ENCODE results near the gene MYO1A. TPM values are rescaled to one million over a fixed set of nuclear protein-coding genes. Genes with fewer than 3 reads are reported as not detected.

Gene MYO1A
- total and polyA plus RNA-seq, 2 donors from 2014 or later = 0.25 to 0.77 TPM

DNA sequence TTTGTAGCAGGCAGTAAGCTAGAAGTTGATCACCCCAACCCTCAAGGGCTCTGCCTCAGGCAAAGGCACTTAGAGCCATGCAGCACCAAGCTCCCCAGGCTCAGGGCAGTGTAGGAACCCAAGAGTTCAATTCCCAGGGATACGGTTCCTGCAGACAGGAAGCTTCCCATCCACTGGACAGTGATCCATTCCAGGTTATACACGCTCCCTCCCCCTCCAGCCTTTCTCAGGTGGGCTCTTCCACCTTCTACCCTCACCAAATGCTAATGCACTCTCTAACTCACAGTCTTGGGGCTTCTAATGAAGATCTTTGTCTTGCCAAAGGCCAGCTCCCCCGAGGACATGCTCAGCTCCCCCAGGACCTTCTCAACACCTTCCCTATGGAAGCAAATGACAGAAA, 12.7 kb downstream of the MYO1A start:
- no peaks in the 10 kb centered on the region for H3K4me1 ChIP-seq (ENCODE audit: control insufficient read depth in 2 of 3, insufficient read depth in 2 of 3, low read depth in 1 of 3, low read length in 3 of 3)
- no peaks in the 10 kb centered on the region for H3K9me3 ChIP-seq (ENCODE audit: control insufficient read depth in 2 of 3, insufficient read depth in 1 of 3, low read length in 3 of 3)
- H3K4me3 ChIP-seq (ENCODE audit: low read length in 3 of 3) = no peak overlapping the region
- DNase-seq (no peak), FAIRE-seq (no peak)
- intact Hi-C loops (cut with DNase I) = no loop called here
- H3K27me3 ChIP-seq (ENCODE audit: control insufficient read depth, insufficient read depth, low read length) = no peaks in the 10 kb centered on the region
- TF ChIP-seq, protein P1, sequence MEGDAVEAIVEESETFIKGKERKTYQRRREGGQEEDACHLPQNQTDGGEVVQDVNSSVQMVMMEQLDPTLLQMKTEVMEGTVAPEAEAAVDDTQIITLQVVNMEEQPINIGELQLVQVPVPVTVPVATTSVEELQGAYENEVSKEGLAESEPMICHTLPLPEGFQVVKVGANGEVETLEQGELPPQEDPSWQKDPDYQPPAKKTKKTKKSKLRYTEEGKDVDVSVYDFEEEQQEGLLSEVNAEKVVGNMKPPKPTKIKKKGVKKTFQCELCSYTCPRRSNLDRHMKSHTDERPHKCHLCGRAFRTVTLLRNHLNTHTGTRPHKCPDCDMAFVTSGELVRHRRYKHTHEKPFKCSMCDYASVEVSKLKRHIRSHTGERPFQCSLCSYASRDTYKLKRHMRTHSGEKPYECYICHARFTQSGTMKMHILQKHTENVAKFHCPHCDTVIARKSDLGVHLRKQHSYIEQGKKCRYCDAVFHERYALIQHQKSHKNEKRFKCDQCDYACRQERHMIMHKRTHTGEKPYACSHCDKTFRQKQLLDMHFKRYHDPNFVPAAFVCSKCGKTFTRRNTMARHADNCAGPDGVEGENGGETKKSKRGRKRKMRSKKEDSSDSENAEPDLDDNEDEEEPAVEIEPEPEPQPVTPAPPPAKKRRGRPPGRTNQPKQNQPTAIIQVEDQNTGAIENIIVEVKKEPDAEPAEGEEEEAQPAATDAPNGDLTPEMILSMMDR (IDR thresholded peaks at IDR 0.05; ENCODE audit: borderline replicate concordance, extremely low read depth, insufficient read depth) = no peak
- H3K27ac ChIP-seq (ENCODE audit: low read depth in 2 of 2, low read length in 2 of 2) = no peak overlapping the region
- H3K36me3 ChIP-seq (ENCODE audit: control insufficient read depth in 2 of 3, insufficient read depth in 3 of 3, low read length in 3 of 3) = no peaks in the 10 kb centered on the region
- no peak overlapping the region for H3K9ac ChIP-seq (ENCODE audit: low read length in 3 of 3)

DNA sequence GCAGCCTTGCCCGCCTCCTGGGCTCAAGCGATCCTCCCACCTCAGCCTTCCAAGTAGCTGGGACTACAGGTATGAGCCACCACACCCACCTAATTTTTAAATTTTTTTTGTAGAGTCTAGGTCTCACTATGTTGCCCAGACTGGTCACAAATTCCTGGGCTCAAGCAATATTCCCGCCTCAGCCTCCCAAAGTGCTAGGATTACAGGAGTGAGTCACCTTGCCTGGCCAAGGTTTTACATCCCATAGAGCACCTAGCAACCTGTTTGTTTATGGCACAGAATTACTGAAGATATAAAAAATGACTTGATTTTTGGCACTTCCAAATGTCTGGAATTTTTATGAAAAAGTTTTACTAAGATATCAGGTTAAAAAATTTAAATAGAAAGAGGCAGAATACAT, 16.5 kb downstream of the MYO1A start:
- no peak overlapping the region for H3K4me3 ChIP-seq (ENCODE audit: low read length in 3 of 3)
- FAIRE-seq (no peak), DNase-seq (no peak)
- TF ChIP-seq, protein P1 (IDR thresholded peaks at IDR 0.05; ENCODE audit: borderline replicate concordance, extremely low read depth, insufficient read depth) = no peak
- H3K27me3 ChIP-seq (ENCODE audit: control insufficient read depth, insufficient read depth, low read length) = no peaks in the 10 kb centered on the region
- no peak overlapping the region for H3K27ac ChIP-seq (ENCODE audit: low read depth in 2 of 2, low read length in 2 of 2)
- H3K36me3 ChIP-seq (ENCODE audit: control insufficient read depth in 2 of 3, insufficient read depth in 3 of 3, low read length in 3 of 3) = no peaks in the 10 kb centered on the region
- intact Hi-C loops (cut with DNase I) = no loop called here
- H3K9ac ChIP-seq (ENCODE audit: low read length in 3 of 3) = no peak overlapping the region
- no peaks in the 10 kb centered on the region for H3K9me3 ChIP-seq (ENCODE audit: control insufficient read depth in 2 of 3, insufficient read depth in 1 of 3, low read length in 3 of 3)
- H3K4me1 ChIP-seq (ENCODE audit: control insufficient read depth in 2 of 3, insufficient read depth in 2 of 3, low read depth in 1 of 3, low read length in 3 of 3) = no peaks in the 10 kb centered on the region

DNA sequence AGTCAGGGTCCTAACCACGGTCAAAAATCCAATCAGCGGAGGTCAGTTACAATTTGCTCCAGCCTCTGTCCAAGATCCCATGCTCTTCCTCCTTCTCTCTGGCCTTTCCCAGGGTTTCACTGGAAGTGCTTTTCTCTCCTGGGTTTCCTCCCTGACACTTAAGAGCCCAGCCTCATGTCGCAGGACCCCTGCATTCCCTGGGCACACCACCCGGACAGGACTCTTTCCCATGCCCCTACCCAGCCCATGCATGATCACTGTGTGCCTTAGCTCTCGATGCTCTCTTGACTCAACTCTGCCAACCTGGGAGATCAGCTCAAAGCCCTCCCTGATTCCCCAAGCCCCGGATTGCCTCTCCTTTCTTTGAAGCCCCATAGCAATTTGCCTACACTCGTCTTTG, 18.1 kb downstream of the MYO1A start:
- no peak overlapping the region for H3K9ac ChIP-seq (ENCODE audit: low read length in 3 of 3)
- H3K4me1 ChIP-seq (ENCODE audit: control insufficient read depth in 2 of 3, insufficient read depth in 2 of 3, low read depth in 1 of 3, low read length in 3 of 3) = no peaks in the 10 kb centered on the region
- H3K9me3 ChIP-seq (ENCODE audit: control insufficient read depth in 2 of 3, insufficient read depth in 1 of 3, low read length in 3 of 3) = no peaks in the 10 kb centered on the region
- H3K27me3 ChIP-seq (ENCODE audit: control insufficient read depth, insufficient read depth, low read length) = no peaks in the 10 kb centered on the region
- H3K27ac ChIP-seq (ENCODE audit: low read depth in 2 of 2, low read length in 2 of 2) = no peak overlapping the region
- no peak overlapping the region for H3K4me3 ChIP-seq (ENCODE audit: low read length in 3 of 3)
- TF ChIP-seq, protein P1 (IDR thresholded peaks at IDR 0.05; ENCODE audit: borderline replicate concordance, extremely low read depth, insufficient read depth) = no peak
- no peak for DNase-seq
- intact Hi-C loops (cut with DNase I) = no loop called here
- H3K36me3 ChIP-seq (ENCODE audit: control insufficient read depth in 2 of 3, insufficient read depth in 3 of 3, low read length in 3 of 3) = no peaks in the 10 kb centered on the region
- FAIRE-seq = no peak

DNA sequence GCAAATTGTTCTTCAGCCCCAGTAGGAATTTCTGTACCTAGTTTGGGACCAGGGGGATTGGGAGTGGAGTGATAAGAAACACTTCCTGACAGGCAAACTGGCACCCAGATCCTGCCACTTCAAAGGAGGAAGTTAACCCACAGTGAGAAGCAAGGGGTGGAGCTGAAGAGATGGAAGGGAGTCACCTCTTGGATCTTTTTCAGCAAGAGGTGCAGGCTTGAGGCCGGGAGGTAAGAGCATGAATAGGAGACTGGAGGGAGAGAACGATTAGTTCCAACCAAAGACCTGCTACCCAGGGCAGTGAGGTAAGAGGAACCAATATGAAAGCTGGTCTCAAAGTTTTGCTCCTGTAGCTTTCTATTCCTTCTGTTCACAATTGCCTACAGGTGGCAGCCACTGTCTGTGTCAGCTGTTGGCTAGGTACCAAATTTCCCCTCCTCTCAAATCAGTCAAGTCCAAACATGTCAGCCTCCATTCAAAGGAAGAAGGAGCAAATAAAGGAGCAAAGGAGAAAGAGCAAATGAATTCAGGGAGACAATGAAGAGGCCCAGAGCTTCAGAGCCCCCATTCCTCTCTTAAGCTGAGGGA, 18.7 kb downstream of the MYO1A start:
- no peaks in the 10 kb centered on the region for H3K27me3 ChIP-seq (ENCODE audit: control insufficient read depth, insufficient read depth, low read length)
- H3K4me3 ChIP-seq (ENCODE audit: low read length in 3 of 3) = no peak overlapping the region
- FAIRE-seq (no peak), DNase-seq (no peak)
- TF ChIP-seq, protein P1 (IDR thresholded peaks at IDR 0.05; ENCODE audit: borderline replicate concordance, extremely low read depth, insufficient read depth) = no peak
- no peaks in the 10 kb centered on the region for H3K4me1 ChIP-seq (ENCODE audit: control insufficient read depth in 2 of 3, insufficient read depth in 2 of 3, low read depth in 1 of 3, low read length in 3 of 3)
- no peaks in the 10 kb centered on the region for H3K9me3 ChIP-seq (ENCODE audit: control insufficient read depth in 2 of 3, insufficient read depth in 1 of 3, low read length in 3 of 3)
- H3K27ac ChIP-seq (ENCODE audit: low read depth in 2 of 2, low read length in 2 of 2) = no peak overlapping the region
- intact Hi-C loops (cut with DNase I) = no loop called here
- no peak overlapping the region for H3K9ac ChIP-seq (ENCODE audit: low read length in 3 of 3)
- no peaks in the 10 kb centered on the region for H3K36me3 ChIP-seq (ENCODE audit: control insufficient read depth in 2 of 3, insufficient read depth in 3 of 3, low read length in 3 of 3)

All from kidney (tissue), 14 donors.